Fibroblast of skin of abdomen (primary cell): ENCODE results near the gene VDR.

ENCODE experiments used
- DNase-seq: peaks from one replicate; pipeline ENCODE4 v3.0.0-alpha.2; 2013

Gene VDR

DNA sequence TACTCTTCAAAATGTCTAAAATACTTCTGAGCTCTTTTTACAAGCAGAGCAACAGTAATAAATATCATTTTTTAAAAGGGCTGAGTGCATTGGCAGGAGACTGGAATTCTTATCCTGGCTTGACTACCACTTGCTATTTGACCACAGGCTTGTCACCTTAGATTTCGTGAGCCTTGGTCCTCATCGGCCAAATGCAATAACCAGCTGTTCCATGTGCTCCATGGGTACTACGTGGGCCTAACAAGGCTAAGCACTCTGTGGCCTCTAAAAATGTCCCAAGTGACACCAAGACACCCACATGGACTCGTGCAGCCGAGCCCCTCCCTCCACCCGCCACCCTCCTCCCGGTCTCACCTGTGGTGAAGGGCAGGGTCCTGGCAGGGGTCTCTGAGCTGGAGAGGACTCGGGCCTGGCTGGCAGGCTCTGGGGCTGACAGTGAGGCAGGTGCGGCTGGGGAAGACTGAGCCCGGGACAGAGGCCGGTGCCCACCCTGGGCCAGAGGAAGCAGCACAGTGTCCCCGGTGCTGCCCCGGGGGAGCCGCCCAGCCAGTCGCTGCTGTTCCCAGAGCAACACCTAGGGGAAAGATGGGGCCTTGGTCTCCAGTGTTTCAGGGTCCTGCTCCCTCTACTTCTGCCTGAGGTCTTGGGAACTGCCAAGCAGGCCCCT is 111.6 kb downstream of the VDR start:
- no peak for DNase-seq

DNA sequence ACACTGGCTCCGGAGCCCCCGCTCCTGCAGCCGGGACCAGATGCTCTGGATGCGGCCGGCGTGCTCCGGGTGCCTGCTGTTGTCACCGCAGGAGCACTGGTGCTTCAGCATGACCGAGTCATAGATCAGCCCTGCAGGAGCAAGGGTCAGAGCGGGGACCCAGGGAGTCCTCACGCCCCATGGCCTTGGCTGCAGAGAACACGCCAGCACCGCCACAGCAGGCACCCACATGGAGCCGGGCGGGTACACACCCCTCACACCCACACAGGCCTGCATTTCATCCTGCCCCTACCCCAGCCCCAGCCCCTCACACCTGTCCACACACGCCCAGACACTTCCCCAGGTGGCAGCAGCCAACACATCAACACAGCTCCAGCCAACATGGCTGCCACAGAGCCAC is 112.9 kb downstream of the VDR start:
- DNase-seq = no peak
